SK-N-SH (cell line): ENCODE results near the gene NAT8L. TPM values are rescaled to one million over a fixed set of nuclear protein-coding genes. Genes with fewer than 3 reads are reported as not detected.

ENCODE experiments used
- CTCF ChIA-PET: fragments of 300-600, 350-600 bp; formaldehyde crosslinking; extraction: SDS; loops from one replicate; lab custom pipeline; 2021; lab: Yijun Ruan, JAX
- POLR2A ChIA-PET: fragments of 350-600 bp; sonication (Branson Sonifier 250); formaldehyde crosslinking; extraction: SDS; loops from one replicate; lab custom pipeline; 2020; ENCODE audit warnings: antibody characterized with exemption, inconsistent platforms; lab: Yijun Ruan, JAX
- DNase-seq: peaks from one replicate; pipeline ENCODE4 v3.0.0; 2012
- H2AFZ ChIP-seq: fragments of 200-600 bp; sonication (generic); 2 replicates; pipeline ENCODE4 v1.8.1; 2016; ENCODE audit warnings: antibody characterized with exemption, mild to moderate bottlenecking, low read depth
- H3F3A ChIP-seq: fragments of 200-600 bp; sonication (generic); replicated peaks from 2 replicates; pipeline ENCODE3; 2016; ENCODE audit warnings: antibody characterized with exemption, mild to moderate bottlenecking; ENCODE audit not compliant: insufficient read depth
- H3K27ac ChIP-seq, 2 experiments: fragments of 200-500 bp in 1 of 2; fragments of 200-600 bp in 1 of 2; sonication (Bioruptor generic) in 1 of 2; sonication (generic), shearing (Covaris generic) in 1 of 2; 2 replicates each; pipeline versions ENCODE4 v1.5.1 to v1.6.1; 2014 to 2016; ENCODE audit warnings: low read depth in 2 of 2, inconsistent platforms in 1 of 2, low read length in 1 of 2, mild to moderate bottlenecking in 1 of 2, mixed read lengths in 1 of 2
- H3K27me3 ChIP-seq: fragments of 200-600 bp; sonication (generic), shearing (Covaris generic); 2 replicates; pipeline ENCODE4 v1.6.1; 2016; ENCODE audit warnings: mixed run types; ENCODE audit not compliant: insufficient read depth
- H3K36me3 ChIP-seq, 2 experiments: fragments of 200-500 bp in 1 of 2; fragments of 200-600 bp in 1 of 2; sonication (Bioruptor generic) in 1 of 2; sonication (generic) in 1 of 2; replicated peaks in 1 of 2; 2 replicates each; pipeline versions ENCODE3 to v1.5.1; 2014 to 2016; ENCODE audit warnings: low read length in 1 of 2, mild to moderate bottlenecking in 1 of 2; ENCODE audit not compliant: insufficient read depth in 2 of 2, control insufficient read depth in 1 of 2
- H3K4me1 ChIP-seq, 2 experiments: fragments of 200-500 bp in 1 of 2; fragments of 200-600 bp in 1 of 2; sonication (Bioruptor generic) in 1 of 2; sonication (generic), shearing (Covaris generic) in 1 of 2; 2 replicates each; pipeline versions ENCODE4 v1.5.1 to v1.6.1; 2014 to 2016; ENCODE audit warnings: low read depth in 1 of 2, low read length in 1 of 2, mixed run types in 1 of 2; ENCODE audit not compliant: insufficient read depth in 2 of 2, control insufficient read depth in 1 of 2
- H3K4me2 ChIP-seq: fragments of 200-600 bp; sonication (generic), shearing (Covaris generic); 2 replicates; pipeline ENCODE4 v1.6.1; 2017; ENCODE audit warnings: mixed run types
- H3K4me3 ChIP-seq, 2 experiments: fragments of 200-500 bp in 1 of 2; fragments of 200-600 bp in 1 of 2; sonication (Bioruptor generic) in 1 of 2; sonication (generic), shearing (Covaris generic) in 1 of 2; 2 replicates each; pipeline versions ENCODE4 v1.5.1 to v1.8.1; 2014 to 2016; ENCODE audit warnings: low read depth in 2 of 2, inconsistent platforms in 1 of 2, low read length in 1 of 2, mild to moderate bottlenecking in 1 of 2, mixed read lengths in 1 of 2, moderate library complexity in 1 of 2
- H3K79me2 ChIP-seq: fragments of 200-600 bp; sonication (generic); 2 replicates; pipeline ENCODE4 v1.8.1; 2017; ENCODE audit warnings: mild to moderate bottlenecking; ENCODE audit not compliant: insufficient read depth
- H3K9ac ChIP-seq: fragments of 200-600 bp; sonication (generic); 2 replicates; pipeline ENCODE4 v1.6.1; 2017; ENCODE audit warnings: mixed run types
- H3K9me2 ChIP-seq: fragments of 200-600 bp; sonication (generic); 2 replicates; pipeline ENCODE4 v1.6.1; 2017; ENCODE audit warnings: mixed run types
- H3K9me3 ChIP-seq: fragments of 200-600 bp; sonication (generic); 2 replicates; pipeline ENCODE4 v1.6.1; 2017; ENCODE audit warnings: mixed run types, mild to moderate bottlenecking, moderate library complexity
- H4K20me1 ChIP-seq: fragments of 200-600 bp; sonication (generic); 2 replicates; pipeline ENCODE4 v1.6.1; 2017; ENCODE audit warnings: mild to moderate bottlenecking, mixed run types; ENCODE audit not compliant: insufficient read depth
- CHD2 ChIP-seq: fragments of 150-350 bp; IDR thresholded peaks from 2 replicates; pipeline ENCODE4 v1.6.1; 2018; ENCODE audit warnings: low read length; ENCODE audit not compliant: partially characterized antibody
- ELF1 ChIP-seq: IDR thresholded peaks from 2 replicates; pipeline ENCODE4 v1.4.0; 2012
- FOSL2 ChIP-seq: IDR thresholded peaks from 2 replicates; pipeline ENCODE4 v1.4.0; 2012; ENCODE audit warnings: low read depth, mild to moderate bottlenecking, moderate library complexity, borderline replicate concordance
- GABPA ChIP-seq: IDR thresholded peaks from 2 replicates; pipeline ENCODE4 v1.4.0; 2012; ENCODE audit warnings: low read depth, mild to moderate bottlenecking
- MEF2A ChIP-seq: IDR thresholded peaks from 2 replicates; pipeline ENCODE4 v1.4.0; 2012; ENCODE audit warnings: low read depth, borderline replicate concordance
- MXI1 ChIP-seq: IDR thresholded peaks from 2 replicates; pipeline ENCODE4 v1.6.1; 2012; ENCODE audit warnings: mild to moderate bottlenecking, low read depth, low read length, improper control_type of control experiment
- NFIC ChIP-seq: IDR thresholded peaks from 2 replicates; pipeline ENCODE4 v1.4.0; 2012; ENCODE audit warnings: borderline replicate concordance
- NRF1 ChIP-seq: IDR thresholded peaks from 2 replicates; pipeline ENCODE4 v1.6.1; 2012; ENCODE audit warnings: low read depth, mild to moderate bottlenecking, low read length
- RAD21 ChIP-seq: IDR thresholded peaks from 2 replicates; pipeline ENCODE4 v1.6.1; 2012; ENCODE audit warnings: mild to moderate bottlenecking, low read length
- RXRA ChIP-seq: IDR thresholded peaks from 2 replicates; pipeline ENCODE4 v1.4.0; 2012; ENCODE audit warnings: low read depth, mild to moderate bottlenecking, borderline replicate concordance
- TEAD4 ChIP-seq: IDR thresholded peaks from 2 replicates; pipeline ENCODE4 v1.4.0; 2012; ENCODE audit warnings: mild to moderate bottlenecking, borderline replicate concordance; ENCODE audit not compliant: insufficient read depth
- WGBS: methylation state at CpG from one replicate; pipeline ENCODE4 v1.1.6; 2017; ENCODE audit warnings: low lambda C conversion rate; 5-methylcytosine and 5-hydroxymethylcytosine counted together
- polyA plus RNA-seq, 3 experiments: library from polyadenylated mRNA; depleted of rRNA; stranded (reverse); fragments of >200 nt; gene quantifications; 2 replicates each; pipeline ENCODE4 v1.2.3, GENCODE V29; 2012
- TF ChIP-seq, protein P1 (sequence below): IDR thresholded peaks from 2 replicates; pipeline ENCODE4 v1.6.1; 2012; ENCODE audit warnings: mild to moderate bottlenecking, low read depth, low read length, moderate library complexity
- TF ChIP-seq, protein P2 (sequence below): IDR thresholded peaks from 2 replicates; pipeline ENCODE4 v1.4.0; 2012; ENCODE audit warnings: low read depth

The NAT8L gene
- polyA plus RNA-seq, 1 of the 3 experiments (the other 2 are of a cell fraction): 0.43 TPM

DNA sequence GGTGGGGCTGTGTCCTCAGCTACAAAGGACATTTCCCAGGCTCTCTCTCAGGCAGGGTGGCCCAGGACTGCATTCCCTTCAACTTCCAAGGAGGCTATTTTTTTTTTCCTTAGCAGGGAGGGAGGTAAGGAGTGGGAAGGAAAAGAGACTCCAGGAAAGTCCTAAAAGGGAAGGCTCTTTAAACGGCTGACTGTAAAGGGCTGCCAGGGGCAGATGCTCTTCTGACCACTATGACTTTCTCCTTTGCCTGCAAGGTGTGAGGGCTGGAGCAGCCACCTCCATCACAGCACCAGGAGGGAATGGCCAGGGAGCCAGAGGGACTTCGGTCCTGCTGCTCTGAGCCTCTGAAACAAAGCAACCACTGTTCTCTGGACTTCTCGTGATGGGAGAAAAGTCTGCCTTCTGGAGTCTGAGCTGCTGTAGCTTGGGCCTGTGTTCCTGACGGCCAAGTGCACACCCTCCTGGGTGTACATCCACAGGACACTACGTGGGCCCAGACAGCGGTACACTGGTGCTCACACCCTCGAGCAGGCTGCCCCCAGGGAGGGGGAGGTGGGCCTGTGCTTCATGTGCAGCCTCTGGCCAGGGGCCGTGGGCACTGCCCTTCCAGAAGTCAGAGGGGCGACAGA is 17.9 kb downstream of the NAT8L start:
- Histone ChIP-seq H3K9ac (no peak overlapping the region), H3K4me3 (no peak overlapping the region), H3F3A (no peaks in the 10 kb centered on the region), H3K79me2 (no peaks in the 10 kb centered on the region), H3K4me1 (no peaks in the 10 kb centered on the region), H3K9me2 (no peaks in the 10 kb centered on the region), H4K20me1 (no peaks in the 10 kb centered on the region), H3K27me3 (no peaks in the 10 kb centered on the region), H3K36me3 (no peaks in the 10 kb centered on the region), H2AFZ (no peak overlapping the region), H3K27ac (no peak overlapping the region), H3K4me2 (no peak overlapping the region), H3K9me3 (no peaks in the 10 kb centered on the region)
- 46% methylated on average over 2 of the region's 9 CpGs for WGBS
- ChIA-PET CTCF (interaction anchor here (1.2 kb wide), 1 partner anchor 7 kb away, joined by 3 read pairs; no protein-coding TSS in a partner anchor), POLR2A (no interaction called here)
- DNase-seq: no peak
- TF ChIP-seq NRF1 (no peak), NFIC (no peak), MEF2A (no peak), RAD21 (no peak), CHD2 (no peak), RXRA (no peak), MXI1 (no peak), TEAD4 (no peak), GABPA (no peak), ELF1 (no peak), FOSL2 (no peak)
- TF ChIP-seq, protein P1, sequence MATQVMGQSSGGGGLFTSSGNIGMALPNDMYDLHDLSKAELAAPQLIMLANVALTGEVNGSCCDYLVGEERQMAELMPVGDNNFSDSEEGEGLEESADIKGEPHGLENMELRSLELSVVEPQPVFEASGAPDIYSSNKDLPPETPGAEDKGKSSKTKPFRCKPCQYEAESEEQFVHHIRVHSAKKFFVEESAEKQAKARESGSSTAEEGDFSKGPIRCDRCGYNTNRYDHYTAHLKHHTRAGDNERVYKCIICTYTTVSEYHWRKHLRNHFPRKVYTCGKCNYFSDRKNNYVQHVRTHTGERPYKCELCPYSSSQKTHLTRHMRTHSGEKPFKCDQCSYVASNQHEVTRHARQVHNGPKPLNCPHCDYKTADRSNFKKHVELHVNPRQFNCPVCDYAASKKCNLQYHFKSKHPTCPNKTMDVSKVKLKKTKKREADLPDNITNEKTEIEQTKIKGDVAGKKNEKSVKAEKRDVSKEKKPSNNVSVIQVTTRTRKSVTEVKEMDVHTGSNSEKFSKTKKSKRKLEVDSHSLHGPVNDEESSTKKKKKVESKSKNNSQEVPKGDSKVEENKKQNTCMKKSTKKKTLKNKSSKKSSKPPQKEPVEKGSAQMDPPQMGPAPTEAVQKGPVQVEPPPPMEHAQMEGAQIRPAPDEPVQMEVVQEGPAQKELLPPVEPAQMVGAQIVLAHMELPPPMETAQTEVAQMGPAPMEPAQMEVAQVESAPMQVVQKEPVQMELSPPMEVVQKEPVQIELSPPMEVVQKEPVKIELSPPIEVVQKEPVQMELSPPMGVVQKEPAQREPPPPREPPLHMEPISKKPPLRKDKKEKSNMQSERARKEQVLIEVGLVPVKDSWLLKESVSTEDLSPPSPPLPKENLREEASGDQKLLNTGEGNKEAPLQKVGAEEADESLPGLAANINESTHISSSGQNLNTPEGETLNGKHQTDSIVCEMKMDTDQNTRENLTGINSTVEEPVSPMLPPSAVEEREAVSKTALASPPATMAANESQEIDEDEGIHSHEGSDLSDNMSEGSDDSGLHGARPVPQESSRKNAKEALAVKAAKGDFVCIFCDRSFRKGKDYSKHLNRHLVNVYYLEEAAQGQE: no peak
- TF ChIP-seq, protein P2, sequence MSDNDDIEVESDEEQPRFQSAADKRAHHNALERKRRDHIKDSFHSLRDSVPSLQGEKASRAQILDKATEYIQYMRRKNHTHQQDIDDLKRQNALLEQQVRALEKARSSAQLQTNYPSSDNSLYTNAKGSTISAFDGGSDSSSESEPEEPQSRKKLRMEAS: no peak

DNA sequence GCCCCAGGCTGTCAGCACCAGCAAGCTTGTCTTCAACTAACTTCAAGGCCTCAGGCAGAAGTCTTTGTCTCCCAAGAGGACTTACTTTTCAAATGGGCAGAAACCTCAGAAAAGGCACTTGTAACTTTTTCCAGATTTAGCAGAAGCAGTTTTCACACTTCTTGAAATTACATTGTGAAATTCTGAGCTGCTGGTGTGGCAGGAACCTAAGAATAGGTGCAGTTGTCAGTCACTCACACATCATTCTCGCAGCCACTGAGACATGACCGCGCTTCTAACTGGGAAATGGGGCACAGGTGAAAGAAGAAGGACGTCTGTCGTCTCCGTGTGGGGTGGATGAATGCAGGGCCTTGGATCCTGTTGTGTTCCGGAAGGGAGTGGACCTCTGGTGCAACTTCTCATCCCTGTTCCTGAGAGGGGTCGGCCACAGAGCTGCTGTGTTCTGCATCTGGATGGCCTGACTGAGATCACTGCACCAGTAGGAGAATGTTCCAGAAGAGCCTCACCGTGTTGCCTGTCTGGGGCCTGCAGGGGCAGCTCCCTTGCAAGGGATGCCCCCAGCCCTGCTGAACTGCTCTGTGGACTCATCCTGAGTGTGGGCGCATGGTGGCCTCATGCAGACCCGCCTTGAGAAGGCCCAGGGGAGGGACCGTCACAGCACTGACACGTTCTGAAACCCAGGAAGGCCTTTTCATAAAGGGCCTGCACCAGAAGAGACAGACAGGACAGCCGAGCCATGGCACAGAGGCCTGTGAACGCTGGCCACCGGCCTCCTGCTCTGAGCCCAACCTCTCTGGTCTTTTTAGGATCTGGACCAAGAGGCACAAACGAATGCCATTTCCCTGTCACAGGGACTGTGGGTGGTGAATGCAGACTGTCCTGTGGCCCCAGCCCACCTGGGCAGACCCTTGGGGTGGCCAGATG is 18.7 kb downstream of the NAT8L start:
- Histone ChIP-seq H3K79me2 (no peaks in the 10 kb centered on the region), H3K9me2 (no peaks in the 10 kb centered on the region), H2AFZ (no peak overlapping the region), H3K4me1 (no peaks in the 10 kb centered on the region), H4K20me1 (no peaks in the 10 kb centered on the region), H3F3A (no peaks in the 10 kb centered on the region), H3K4me2 (no peak overlapping the region), H3K27me3 (no peaks in the 10 kb centered on the region), H3K9me3 (no peaks in the 10 kb centered on the region), H3K4me3 (no peak overlapping the region), H3K9ac (no peak overlapping the region), H3K36me3 (no peaks in the 10 kb centered on the region), H3K27ac (no peak overlapping the region)
- TF ChIP-seq TEAD4 (no peak), FOSL2 (no peak), NRF1 (no peak), RXRA (no peak)
- TF ChIP-seq, protein P1: no peak
- WGBS: 75% methylated on average over 13 of the region's 17 CpGs
- ChIA-PET POLR2A (no interaction called here), CTCF (no interaction called here)
- DNase-seq: no peak
